M059J (cell line): Measurements from ENCODE around the gene CABLES1. TPM values are rescaled to one million over a fixed set of nuclear protein-coding genes. Genes with fewer than 3 reads are reported as not detected.
"Not testable (repeated sequence)": the region's sequence is repeated elsewhere in the genome, so short reads cannot be mapped to it uniquely, and the experiment has no call there.

ENCODE experiments used
- DNase-seq: peaks from one replicate; pipeline ENCODE4 v3.0.0-alpha.2; 2012; ENCODE audit warnings: low read depth
- total RNA-seq: library from RNA; depleted of rRNA; stranded (reverse); fragments of >200 nt; shearing (Covaris generic); gene quantifications from 2 replicates; pipeline ENCODE4 v1.2.3, GENCODE V29; 2014

The CABLES1 gene
- total RNA-seq, 1 experiment from 2014 or later, result 9.0 TPM

DNA sequence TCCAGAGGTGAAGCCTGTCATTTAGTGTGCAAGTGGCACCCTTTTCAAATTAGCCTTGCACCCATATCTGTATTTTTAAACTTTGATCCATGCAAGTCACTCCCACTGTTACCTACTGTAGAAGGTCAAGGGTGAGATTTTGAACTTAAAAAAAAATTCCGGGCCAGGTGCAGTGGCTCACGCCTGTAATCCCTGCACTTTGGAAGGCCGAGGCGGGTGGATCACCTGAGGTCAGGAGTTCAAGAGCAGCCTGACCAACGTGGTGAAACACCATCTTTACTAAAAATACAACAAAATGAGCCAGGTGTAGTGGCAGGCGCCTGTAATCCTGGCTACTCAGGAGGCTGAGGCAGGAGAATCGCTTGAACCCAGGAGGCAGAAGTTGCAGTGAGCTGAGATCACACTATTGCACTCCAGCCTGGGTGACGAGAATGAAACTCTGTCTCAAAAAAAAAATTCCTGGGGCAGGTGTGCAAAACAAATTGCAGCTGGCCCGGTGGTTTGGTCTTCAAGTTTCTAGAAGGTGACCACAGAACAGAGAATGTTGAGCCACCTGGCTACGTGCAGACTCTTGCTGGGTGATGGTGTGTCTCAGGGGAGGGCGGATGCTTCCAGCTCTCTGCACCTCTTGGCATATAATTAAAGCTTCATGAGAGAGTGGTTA is 106.7 kb downstream of the CABLES1 start:
- DNase-seq, result not testable (repeated sequence)

DNA sequence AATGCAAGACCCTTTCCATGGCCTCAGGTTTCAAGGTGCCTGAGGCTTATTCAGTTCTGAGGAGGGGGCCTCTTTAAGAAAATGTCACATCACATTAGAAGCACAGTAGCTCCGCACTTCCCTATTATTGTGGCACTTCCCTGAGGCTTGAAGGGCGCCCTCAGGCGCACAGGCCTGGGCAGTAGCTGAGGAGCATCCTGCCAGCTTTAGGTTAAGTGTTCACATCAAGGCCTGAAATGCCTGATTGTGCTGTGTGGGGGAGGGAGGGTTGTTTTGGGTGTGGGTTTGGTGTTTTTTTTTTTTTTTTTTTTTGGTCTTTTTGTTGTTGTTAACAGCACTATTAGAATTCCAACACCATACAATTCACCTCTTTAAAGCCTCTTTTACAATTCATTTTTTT is 107.9 kb downstream of the CABLES1 start:
- DNase-seq, result no peak

GRCh38 chr18:23243816-23244215 is 108.5 kb downstream of the CABLES1 start:
- no peak for DNase-seq

DNA sequence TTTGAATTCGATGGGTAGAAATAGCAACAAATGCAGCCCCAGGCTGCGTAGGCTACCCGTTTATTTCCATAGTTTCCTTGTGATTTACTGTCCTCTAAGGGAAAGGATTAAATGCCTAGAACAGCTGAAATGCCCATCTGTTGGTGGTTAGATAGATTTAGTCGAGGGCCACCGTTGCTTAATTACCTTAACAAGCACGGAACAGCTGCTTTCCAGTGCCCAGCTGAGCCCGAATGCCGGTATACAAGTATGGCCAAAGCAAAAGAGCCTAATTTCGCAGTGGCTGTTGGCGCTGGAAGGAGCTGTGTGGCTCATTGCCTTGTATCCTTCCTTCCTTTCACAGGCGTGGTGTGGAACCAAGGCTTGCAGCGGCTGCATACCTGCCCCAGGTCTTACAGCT is 109.1 kb downstream of the CABLES1 start:
- no peak for DNase-seq

DNA sequence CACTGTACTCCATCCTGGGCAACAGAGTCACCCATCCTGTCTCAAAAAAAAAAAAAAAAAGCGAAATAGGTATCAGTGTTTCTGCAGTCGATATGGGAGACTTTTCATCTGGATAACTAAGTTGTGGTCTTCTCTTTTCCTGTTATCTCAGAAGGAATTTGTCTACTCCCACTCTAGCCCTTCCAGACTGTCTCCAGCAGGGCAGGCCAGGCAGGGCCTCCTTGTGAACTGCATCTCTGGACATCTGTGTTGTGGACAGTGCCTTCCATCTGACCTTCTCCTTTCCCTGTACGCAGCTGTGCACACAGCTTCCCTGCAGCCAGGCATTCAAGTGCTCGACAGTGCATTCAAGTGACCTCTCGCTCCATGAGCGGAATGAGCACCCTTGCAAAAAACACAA is 110.2 kb downstream of the CABLES1 start:
- DNase-seq, result no peak

- DNase-seq, result no peak
Observed at GRCh38 chr18:23247331-23247730, 112.0 kb downstream of the CABLES1 start.

DNA sequence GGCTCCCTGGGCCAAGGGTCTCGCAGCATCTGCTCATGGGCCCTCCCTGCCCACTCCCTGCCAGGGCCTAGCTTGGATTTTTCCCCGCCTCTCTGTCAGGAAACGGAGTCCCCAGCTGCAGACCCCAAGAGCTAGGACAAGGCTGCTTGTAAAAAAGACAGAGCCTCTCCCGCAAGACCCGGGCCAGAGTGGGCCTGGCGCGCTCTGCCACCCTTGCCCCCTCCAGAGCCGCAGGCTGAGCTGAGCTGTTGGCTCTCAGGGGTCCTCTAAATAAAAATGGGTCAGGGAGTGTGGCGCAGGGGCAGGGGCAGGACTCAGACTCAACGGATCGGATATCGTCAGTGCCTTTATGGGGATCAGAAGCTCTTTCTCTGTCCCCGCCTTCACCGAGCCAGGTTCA is 112.6 kb downstream of the CABLES1 start:
- DNase-seq, result no peak

DNA sequence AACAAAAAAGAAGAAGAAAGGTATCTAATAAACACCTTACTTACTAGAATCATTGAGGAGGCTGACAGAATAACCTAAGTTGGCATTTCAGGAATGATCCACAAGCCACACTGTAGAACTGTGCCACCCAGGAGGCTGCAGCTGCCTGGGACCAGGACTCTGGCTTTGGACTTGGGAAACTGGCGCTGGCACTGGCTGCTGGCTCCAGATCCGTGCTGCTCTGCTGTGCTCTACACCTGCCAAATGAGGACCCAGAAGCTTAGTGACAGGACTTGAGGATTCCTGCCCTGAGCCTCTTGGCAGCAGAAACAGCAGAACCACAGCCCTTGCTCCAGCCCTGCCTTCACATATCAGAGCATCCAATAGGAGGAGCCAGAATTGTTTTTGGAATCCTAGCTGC is 113.5 kb downstream of the CABLES1 start:
- no peak for DNase-seq

DNA sequence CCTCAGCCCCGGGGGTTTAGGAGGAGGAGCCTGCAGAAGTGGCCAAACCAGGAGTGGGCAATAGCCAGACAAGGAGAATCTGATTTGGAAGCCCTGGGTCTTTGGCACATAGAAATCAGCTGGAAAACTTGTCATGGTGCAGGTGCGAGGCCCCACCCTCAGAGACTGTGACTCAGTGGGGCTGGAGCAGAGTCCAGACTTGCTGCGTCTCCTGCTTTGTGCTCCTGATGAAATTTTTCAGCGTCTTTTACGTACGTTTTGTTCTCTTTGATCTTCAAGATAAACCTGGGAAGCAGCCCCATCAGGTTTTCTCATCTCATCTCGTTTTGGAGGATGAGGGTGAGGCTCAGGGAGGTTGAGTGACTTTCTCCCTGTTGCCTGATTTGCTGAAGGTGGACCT is 114.1 kb downstream of the CABLES1 start:
- no peak for DNase-seq

DNA sequence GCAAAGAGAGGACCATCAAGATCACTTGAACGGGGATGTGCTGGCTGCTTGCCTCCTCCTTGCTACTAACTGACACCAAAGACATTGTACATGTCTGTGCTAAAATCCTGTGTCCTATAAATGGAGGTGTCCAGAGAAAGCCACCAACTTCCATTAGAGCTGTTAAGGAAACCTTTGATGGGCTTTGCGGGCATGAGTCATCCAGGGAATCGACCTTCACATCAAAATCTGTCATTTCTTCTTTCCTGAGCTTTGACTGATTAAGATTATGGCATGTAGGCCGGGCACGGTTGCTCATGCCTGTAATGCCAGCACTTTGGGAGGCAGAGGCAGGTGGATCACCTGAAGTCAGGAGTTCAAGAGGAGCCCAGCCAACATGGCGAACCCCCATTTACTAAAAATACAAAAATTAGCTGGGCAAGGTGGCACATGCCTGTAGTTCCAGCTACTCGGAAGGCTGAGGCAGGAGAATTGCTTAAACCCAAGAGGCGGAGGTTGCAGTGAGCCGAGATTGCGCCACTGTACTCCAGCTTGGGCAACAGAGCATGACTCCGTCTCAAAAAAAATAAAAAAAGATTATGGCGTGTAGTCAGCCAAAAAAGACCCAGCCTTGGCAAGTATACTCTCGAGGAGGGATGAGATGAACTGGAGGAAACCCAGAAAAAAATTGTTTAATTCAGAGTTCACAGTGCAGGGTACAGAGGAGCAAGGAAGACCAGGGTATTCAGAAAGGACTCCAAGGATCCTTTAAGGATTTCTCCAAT is 115.8 kb downstream of the CABLES1 start:
- DNase-seq, result no peak

DNA sequence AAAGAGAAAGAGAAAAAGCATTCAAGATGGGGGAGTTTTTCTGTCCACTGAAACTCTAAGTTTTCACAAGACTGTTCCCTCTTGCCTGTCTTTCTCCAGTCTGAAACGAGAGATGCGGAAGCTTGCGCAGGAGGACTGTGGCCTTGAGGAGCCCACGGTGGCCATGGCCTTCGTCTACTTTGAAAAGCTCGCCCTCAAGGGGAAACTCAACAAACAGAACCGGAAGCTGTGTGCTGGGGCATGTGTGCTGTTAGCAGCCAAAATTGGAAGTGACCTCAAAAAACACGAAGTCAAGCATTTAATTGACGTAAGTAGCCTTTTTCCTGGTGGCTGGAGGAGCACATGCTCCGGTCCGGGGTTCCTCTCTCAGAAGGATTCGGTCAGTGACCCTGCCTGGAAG is 118.3 kb downstream of the CABLES1 start:
- DNase-seq, result no peak

DNA sequence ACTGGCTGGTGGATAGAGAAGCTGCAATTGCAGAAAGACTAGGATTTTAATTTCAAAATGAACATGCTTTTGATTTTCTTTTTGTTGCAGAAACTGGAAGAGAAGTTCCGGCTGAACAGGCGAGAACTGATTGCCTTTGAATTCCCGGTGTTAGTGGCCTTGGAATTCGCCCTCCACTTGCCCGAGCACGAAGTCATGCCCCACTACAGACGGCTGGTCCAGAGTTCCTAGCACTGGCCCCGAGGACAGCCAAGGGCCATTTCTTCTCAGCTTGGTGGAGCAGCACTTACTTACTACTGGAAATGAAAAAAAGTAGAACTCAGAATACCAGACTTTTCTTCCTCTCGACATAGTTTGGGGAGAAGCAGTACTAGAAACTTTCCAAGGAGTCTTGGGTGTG is 121.9 kb downstream of the CABLES1 start:
- no peak for DNase-seq

DNA sequence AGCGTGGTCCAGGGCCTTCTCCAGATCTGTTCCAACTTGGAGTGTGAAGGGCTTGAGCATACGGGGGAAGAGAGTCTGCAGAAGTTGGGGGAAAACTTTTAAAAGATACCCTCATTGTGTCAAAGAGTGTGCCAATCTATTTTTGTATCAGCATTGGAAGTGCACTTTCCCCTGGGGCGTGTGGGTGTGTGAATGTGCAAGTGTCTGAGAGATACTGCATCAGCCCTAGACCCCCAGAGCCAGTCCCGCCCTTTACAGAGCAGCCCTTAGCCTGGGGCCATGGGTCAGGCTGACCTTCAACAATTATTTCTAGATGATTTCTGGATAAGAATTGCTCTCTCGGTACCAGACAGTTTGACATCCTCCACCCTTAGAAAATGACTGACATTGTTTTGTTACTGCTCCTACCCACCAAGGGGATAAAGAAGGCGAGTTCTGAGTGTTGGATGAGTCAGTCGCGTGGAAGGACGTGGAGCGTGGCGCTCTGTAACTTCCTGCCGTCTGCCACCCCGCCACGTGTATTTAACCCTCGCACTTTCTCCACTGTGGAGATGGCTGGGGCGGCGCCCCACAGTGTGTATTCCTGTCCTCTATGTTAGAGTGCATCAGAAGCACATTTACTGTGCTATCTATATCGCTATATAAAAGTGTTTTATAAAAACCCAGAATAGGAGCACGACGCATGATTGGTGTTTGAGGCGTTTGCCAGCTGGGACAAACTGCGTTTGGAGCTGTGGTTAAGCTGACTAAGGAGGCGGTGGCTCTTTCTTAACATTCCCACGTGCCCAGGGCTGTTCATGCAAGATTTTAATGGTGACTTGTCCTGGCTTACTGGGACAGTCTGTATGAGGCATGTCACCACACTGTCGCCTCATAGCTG is 122.6 kb downstream of the CABLES1 start:
- peak; percentile 78 for DNase-seq

DNA sequence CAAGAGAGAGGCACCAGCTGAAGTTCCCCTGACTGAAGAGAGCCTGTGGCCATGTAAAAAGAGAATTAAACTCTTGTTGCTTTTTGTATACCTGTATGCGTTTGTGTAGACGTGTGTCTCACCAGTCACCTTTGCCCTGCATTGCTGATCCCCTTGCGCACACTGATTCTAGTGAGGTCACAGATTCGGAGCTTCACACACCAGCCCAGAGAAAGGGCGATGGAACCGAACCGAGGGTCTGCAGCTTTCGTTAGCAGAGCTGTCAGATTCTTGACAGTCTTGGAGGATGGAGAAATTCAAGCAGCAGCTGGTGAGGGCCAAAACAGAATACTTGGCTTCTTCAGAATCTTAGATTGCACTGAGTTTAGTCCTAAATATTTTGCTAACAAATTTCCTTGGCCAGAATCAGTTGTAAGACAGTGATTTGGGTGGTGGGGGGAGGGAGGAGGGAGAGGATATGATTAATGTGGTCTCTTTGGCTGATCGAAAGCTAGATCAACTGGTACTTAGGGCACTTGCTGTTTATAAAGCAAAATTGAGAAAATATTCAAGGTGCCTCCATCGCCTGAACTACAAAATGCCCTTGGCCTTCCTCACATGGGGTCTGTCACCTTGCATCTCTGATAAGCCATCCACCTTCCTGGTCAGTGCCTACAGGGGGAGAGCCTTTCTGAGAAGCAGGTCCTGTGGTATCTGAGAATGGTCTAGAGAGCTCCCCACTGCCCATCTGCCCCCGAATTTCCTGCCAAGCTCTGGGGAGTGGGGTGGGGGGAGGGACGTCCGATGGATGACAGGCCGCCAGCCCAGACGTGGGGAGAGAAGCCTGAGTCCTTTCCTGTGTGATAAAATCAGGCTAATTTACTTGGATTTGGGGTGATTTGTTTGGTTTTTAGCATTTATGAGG is 123.5 kb downstream of the CABLES1 start:
- no peak for DNase-seq

GRCh38 chr18:23259701-23260681 is 124.7 kb downstream of the CABLES1 start:
- peak; percentile 95 for DNase-seq

DNA sequence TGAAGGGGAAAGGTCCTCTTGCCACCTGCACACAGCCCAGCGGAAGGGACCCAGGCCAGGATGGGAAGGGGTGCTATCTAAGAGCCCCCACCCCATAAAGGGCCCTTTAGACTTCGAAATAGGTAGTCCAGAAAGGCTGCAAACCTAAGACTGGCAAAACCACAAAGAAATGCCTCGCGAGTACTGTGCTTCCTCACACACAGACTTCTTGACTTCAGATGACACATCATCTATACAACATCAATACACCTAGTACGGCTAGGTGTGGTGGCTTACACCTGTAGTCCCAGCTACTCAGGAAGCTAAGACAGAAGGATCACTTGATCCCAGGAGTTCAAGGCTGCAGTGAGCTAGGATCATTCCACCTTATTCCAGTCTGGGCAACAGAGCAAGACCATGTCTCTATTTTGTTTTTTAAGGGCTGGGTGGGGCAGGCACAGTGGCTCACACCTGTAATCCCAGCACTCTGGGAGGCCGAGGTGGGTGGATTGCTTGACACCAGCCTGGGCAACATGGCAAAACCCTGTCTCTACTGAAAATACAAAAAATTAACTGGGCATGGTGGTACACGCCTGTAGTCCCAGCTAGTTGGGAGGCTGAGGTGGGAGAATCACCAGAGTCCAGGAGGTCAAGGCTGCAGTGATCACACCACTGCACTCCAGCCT is 125.8 kb downstream of the CABLES1 start:
- DNase-seq, result peak; percentile 24

DNA sequence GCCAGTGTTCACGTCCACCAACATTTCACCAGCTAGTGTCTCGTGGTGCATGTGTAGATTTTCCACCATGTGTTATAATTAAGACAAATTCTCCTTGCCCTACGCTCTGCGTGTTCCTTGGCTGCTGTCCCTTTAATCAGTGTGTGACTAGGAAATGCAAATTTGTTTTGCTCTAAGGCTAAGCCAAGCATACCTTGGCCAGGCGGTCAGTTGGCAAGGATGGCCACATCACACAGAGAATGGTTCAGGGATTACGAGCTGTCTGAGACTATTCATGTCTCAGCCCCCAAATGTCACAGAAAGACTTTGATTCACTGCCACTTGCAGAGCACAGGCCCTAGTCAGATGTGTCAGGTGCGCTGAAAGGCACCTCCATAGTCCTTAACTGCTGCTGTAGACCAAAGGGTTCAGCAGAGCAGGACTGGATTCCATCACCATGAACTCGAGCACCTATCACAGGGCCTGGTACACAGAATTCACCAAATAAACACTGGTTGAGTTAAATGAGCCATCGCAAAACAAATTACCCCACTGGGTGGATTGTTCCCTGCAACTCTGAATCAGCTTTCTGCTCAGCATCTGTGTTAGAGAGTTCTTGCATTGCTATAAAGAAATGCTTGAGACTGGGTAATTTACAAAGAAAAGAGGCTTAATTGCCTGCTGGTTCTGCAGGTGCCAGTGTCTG is 128.4 kb downstream of the CABLES1 start:
- DNase-seq, result no peak

GRCh38 chr18:23265682-23266399 is 130.6 kb downstream of the CABLES1 start:
- no peak for DNase-seq
